ENCODE measurements around the gene ERCC8. TPM values are rescaled to one million over a fixed set of nuclear protein-coding genes. Genes with fewer than 3 reads are reported as not detected.
"Not testable (repeated sequence)": the region's sequence is repeated elsewhere in the genome, so short reads cannot be mapped to it uniquely, and the experiment has no call there.

Gene ERCC8
- total RNA-seq, 1 donor from 2014 or later = 11.1 TPM

DNA sequence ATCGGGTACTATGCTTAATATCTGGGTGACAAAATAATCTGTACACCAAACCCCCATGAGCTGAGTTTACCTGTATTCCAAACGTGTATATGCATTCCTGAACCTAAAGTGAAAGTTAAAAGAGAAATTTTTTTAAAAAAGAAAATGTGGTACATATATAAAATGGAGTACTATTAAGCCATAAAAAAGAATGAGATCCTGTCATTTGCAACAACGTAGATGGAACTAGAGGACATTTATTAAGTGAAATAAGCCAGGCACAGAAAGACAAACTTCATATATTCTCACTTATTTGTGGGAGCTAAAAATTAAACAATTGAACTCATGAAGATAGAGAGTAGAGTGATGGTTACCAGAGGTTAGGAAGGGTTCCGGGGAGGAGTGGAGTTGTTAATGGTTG lies 44.9 kb upstream of the ERCC8 start:
- Mint-ChIP-seq H3K9me3 (ENCODE audit: low read depth) (peaks cover 33% of the 10 kb centered on the region), H3K4me1 (ENCODE audit: low read depth) (peaks cover 12% of the 10 kb centered on the region), H3K27me3 (ENCODE audit: low read depth) (no peaks in the 10 kb centered on the region), H3K4me3 (ENCODE audit: unreplicated experiment) (no peak overlapping the region), H3K27ac (ENCODE audit: unreplicated experiment) (no peak overlapping the region), H3K36me3 (ENCODE audit: low read depth) (peaks cover 1% of the 10 kb centered on the region)
- TF ChIP-seq, protein P1, sequence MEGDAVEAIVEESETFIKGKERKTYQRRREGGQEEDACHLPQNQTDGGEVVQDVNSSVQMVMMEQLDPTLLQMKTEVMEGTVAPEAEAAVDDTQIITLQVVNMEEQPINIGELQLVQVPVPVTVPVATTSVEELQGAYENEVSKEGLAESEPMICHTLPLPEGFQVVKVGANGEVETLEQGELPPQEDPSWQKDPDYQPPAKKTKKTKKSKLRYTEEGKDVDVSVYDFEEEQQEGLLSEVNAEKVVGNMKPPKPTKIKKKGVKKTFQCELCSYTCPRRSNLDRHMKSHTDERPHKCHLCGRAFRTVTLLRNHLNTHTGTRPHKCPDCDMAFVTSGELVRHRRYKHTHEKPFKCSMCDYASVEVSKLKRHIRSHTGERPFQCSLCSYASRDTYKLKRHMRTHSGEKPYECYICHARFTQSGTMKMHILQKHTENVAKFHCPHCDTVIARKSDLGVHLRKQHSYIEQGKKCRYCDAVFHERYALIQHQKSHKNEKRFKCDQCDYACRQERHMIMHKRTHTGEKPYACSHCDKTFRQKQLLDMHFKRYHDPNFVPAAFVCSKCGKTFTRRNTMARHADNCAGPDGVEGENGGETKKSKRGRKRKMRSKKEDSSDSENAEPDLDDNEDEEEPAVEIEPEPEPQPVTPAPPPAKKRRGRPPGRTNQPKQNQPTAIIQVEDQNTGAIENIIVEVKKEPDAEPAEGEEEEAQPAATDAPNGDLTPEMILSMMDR (IDR thresholded peaks at IDR 0.05) = no peak
- no peak for DNase-seq (ENCODE audit: low spot score)

DNA sequence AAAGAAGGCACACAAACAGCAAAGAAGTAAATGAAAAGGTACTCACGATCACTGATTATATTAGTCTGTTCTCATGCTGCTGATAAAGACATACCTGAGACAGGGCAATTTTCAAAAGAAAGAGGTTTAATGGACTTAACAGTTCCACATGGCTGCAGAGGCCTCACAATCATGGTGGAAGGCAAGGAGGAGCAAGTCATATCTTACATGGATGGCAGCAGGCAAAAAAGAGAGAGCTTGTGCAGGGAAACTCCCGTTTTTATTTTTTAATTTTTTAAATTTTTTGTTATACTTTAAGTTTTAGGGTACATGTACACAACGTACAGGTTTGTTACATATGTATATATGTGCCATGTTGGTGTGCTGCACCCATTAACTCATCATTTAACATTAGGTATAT lies 37.3 kb upstream of the ERCC8 start:
- not testable (repeated sequence) for H3K36me3 Mint-ChIP-seq (ENCODE audit: low read depth); DNase-seq (ENCODE audit: low spot score); H3K4me3 Mint-ChIP-seq (ENCODE audit: unreplicated experiment); H3K27ac Mint-ChIP-seq (ENCODE audit: unreplicated experiment); H3K27me3 Mint-ChIP-seq (ENCODE audit: low read depth); H3K4me1 Mint-ChIP-seq (ENCODE audit: low read depth)
- H3K9me3 Mint-ChIP-seq (ENCODE audit: low read depth) = peaks cover 20% of the 10 kb centered on the region

DNA sequence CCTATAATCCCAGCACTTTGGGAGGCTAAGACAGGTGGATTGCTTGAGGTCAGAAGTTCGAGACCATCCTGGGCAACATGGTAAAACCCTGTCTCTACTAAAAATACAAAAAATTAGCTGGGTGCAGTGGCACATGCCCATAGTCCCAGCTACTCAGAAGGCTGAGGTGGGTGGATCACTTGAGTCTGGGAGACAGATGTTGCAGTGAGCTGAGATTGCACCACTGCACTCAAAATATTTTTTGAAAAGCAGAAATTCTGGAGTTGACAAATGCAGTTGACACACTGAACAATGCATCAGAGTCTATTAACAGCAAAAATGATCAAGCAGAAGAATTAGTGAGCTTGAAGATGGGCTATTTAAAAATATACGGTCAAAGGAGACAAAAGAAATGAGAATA lies 35.6 kb upstream of the ERCC8 start:
- Mint-ChIP-seq H3K4me3 (ENCODE audit: unreplicated experiment) (no peak overlapping the region), H3K27ac (ENCODE audit: unreplicated experiment) (no peak overlapping the region), H3K4me1 (ENCODE audit: low read depth) (peaks cover 10% of the 10 kb centered on the region), H3K27me3 (ENCODE audit: low read depth) (no peaks in the 10 kb centered on the region), H3K36me3 (ENCODE audit: low read depth) (peaks cover 7% of the 10 kb centered on the region), H3K9me3 (ENCODE audit: low read depth) (peaks cover 13% of the 10 kb centered on the region)
- TF ChIP-seq, protein P1 (IDR thresholded peaks at IDR 0.05) = no peak
- DNase-seq (ENCODE audit: low spot score) = no peak

GRCh38 chr5:60978968-60979367 lies 34.1 kb upstream of the ERCC8 start:
- H3K27me3 Mint-ChIP-seq (ENCODE audit: low read depth) = no peaks in the 10 kb centered on the region
- H3K4me1 Mint-ChIP-seq (ENCODE audit: low read depth) = peaks cover 10% of the 10 kb centered on the region
- peaks cover 5% of the 10 kb centered on the region for H3K36me3 Mint-ChIP-seq (ENCODE audit: low read depth)
- H3K9me3 Mint-ChIP-seq (ENCODE audit: low read depth) = peaks cover 9% of the 10 kb centered on the region
- no peak overlapping the region for H3K27ac Mint-ChIP-seq (ENCODE audit: unreplicated experiment)
- no peak for DNase-seq (ENCODE audit: low spot score)
- H3K4me3 Mint-ChIP-seq (ENCODE audit: unreplicated experiment) = no peak overlapping the region
- TF ChIP-seq, protein P1 (IDR thresholded peaks at IDR 0.05) = no peak

DNA sequence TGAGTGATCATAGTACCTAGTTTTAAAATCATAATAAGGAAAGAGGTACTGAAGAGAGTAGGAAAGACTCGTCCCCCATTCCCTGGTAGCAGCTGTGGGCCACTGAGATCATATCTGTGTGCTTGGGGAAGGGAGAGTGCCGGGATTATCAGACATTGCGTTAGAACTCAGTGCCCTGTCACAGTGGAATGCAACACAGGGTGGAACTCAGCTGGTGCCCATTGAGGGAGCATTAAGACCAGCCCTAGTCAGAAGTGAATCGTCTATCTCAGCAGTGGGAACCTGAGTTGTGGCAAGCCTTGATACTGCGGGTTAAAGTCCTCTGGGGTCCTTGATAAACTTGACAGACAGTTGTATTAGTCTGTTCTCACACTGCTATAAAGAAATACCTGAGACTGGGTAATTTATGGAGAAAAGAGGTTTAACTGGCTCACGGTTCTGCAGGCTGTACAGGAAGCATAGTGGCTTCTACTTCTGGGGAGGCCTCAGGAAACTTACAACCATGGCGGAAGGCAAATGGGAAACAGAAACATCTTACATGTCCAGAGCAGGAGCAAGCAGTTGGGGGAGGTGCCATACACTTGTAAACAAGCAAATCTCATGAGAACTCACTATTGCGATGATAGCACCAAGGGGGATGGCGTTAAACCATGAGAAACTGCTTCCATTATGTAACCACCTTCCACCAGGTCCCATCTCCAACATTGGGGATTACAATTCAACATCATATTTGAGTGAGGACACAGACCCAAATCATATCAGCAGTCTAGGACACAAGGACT lies 33.3 kb upstream of the ERCC8 start:
- Mint-ChIP-seq H3K27ac (ENCODE audit: unreplicated experiment) (no peak overlapping the region), H3K4me3 (ENCODE audit: unreplicated experiment) (no peak overlapping the region)
- no peak for DNase-seq (ENCODE audit: low spot score)

More for the DNA sequence above, 33.3 kb upstream of the ERCC8 start:
- Mint-ChIP-seq H3K4me1 (ENCODE audit: low read depth) (peaks cover 10% of the 10 kb centered on the region), H3K9me3 (ENCODE audit: low read depth) (peaks cover 9% of the 10 kb centered on the region), H3K27me3 (ENCODE audit: low read depth) (no peaks in the 10 kb centered on the region), H3K36me3 (ENCODE audit: low read depth) (peaks cover 5% of the 10 kb centered on the region)
- TF ChIP-seq, protein P1 (IDR thresholded peaks at IDR 0.05) = no peak
